SW480 (cell line): ENCODE results near the gene EPB41L4A.
"Not testable (repeated sequence)": the region's sequence is repeated elsewhere in the genome, so short reads cannot be mapped to it uniquely, and the experiment has no call there.

Source experiments
- DNase-seq: peaks from one replicate; pipeline ENCODE4 v3.0.0-alpha.2; 2016; ENCODE audit warnings: low spot score

EPB41L4A gene

GRCh38 chr5:112401924-112402323 lies 17.2 kb downstream of the EPB41L4A start:
- no peak for DNase-seq

- DNase-seq = no peak
These were observed 21.4 kb downstream of the EPB41L4A start for GRCh38 chr5:112397690-112398089.

- DNase-seq = no peak
These were observed 22.6 kb downstream of the EPB41L4A start for GRCh38 chr5:112396430-112396829.

- not testable (repeated sequence) for DNase-seq
These were observed 23.8 kb downstream of the EPB41L4A start for GRCh38 chr5:112395299-112395698.

GRCh38 chr5:112390327-112390726 lies 28.8 kb downstream of the EPB41L4A start:
- no peak for DNase-seq

- DNase-seq = no peak
These were observed 30.3 kb downstream of the EPB41L4A start for GRCh38 chr5:112388739-112389138.

GRCh38 chr5:112388074-112388473 lies 31.0 kb downstream of the EPB41L4A start:
- no peak for DNase-seq

- DNase-seq = no peak
These were observed 32.3 kb downstream of the EPB41L4A start for GRCh38 chr5:112386766-112387165.

GRCh38 chr5:112385969-112386368 lies 33.1 kb downstream of the EPB41L4A start:
- DNase-seq = no peak

GRCh38 chr5:112385566-112385965 lies 33.5 kb downstream of the EPB41L4A start:
- no peak for DNase-seq

GRCh38 chr5:112384523-112384922 lies 34.6 kb downstream of the EPB41L4A start:
- DNase-seq = no peak

GRCh38 chr5:112382886-112383285 lies 36.2 kb downstream of the EPB41L4A start:
- no peak for DNase-seq

GRCh38 chr5:112381521-112381920 lies 37.6 kb downstream of the EPB41L4A start:
- DNase-seq = no peak

- DNase-seq = no peak
These were observed 39.3 kb downstream of the EPB41L4A start for GRCh38 chr5:112379542-112380325.

GRCh38 chr5:112374818-112375217 lies 44.3 kb downstream of the EPB41L4A start:
- DNase-seq = no peak

- no peak for DNase-seq
These were observed 44.7 kb downstream of the EPB41L4A start for GRCh38 chr5:112374356-112374755.

GRCh38 chr5:112373885-112374284 lies 45.2 kb downstream of the EPB41L4A start:
- DNase-seq = no peak

GRCh38 chr5:112372543-112372942 lies 46.5 kb downstream of the EPB41L4A start:
- peak; percentile 19 for DNase-seq

GRCh38 chr5:112371067-112371466 lies 48.0 kb downstream of the EPB41L4A start:
- DNase-seq = no peak

- DNase-seq = no peak
These were observed 51.7 kb downstream of the EPB41L4A start for GRCh38 chr5:112367400-112367799.

- no peak for DNase-seq
These were observed 52.1 kb downstream of the EPB41L4A start for GRCh38 chr5:112366987-112367386.

- not testable (repeated sequence) for DNase-seq
These were observed 58.3 kb downstream of the EPB41L4A start for GRCh38 chr5:112360740-112361139.

GRCh38 chr5:112356178-112356956 lies 62.7 kb downstream of the EPB41L4A start:
- no peak for DNase-seq
